ENCODE results near the gene PKD1.
A peak's percentile ranks its signal among the peaks of the same experiment; 100 is the strongest.
"Not testable (repeated sequence)": the region's sequence is repeated elsewhere in the genome, so short reads cannot be mapped to it uniquely, and the experiment has no call there.

Gene PKD1

DNA sequence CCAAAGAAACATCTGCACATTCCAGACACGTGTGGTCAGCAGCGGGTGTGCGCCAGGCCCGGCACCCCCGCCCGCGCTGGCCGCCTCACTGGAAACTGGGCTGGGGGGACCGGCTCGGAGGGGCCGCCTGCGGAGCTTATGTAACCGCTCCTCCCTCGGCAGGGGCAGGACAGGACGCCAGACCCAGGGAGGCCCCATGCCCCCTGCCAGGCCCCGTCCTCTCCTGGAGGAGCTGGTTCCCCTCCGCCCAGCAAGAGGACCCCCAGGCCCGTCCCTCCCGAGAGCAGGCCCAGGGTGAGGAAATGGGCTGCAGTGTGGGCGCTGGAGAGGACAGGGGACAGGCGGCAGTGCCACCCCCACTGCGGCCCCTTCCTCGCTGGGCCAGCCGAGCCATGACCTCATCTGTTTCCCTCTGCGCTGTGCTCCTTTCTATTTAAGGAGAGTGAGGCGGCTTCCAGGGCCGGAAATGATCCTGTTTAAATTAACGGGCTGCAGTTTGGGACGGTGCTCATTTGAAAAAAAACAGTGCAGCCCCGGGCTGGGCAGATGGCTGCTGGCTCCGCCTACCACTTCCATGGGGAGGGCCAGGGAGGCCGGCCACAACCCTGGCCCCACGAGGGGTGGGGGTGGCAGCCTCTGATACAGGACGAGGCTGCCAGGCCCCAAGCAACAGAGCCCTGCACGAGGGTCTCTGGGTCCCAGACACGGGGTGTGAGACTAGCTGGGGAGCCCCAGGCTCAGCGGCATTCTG, 10.8 kb downstream of the PKD1 start:
- H3K36me3 ChIP-seq; H3K9me3 ChIP-seq; intact Hi-C loops (cut with DNase I; ENCODE audit: low total_unique reads); H3K27me3 ChIP-seq: not testable (repeated sequence)
- Histone ChIP-seq H3K4me1 (peaks cover 14 to 92% (median 74%) of the 10 kb centered on the region in 4 donors), H3K27ac (peak overlapping the region; percentile 98), H3K4me3 (peak overlapping the region; percentile 49 to 56)
- DNase-seq = peak; percentile 80 to 94

DNA sequence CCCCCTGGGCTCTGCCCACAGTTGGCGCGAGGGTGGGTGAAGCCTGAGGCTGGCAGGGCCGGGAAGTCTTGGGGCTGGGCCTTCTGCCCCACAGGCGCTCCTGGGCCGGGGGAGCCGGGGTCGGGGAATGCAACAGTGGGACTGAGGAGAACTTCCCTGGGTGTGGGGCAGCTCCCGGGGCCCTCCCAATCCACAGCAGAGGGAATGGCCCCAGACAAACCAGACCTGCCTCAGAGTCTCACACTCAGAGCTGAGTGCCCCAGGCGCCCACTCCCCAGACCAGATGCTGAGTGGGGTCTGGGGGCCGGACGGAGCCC, 11.4 kb downstream of the PKD1 start:
- DNase-seq; intact Hi-C loops (cut with DNase I; ENCODE audit: low total_unique reads); H3K9me3 ChIP-seq; H3K27me3 ChIP-seq; H3K36me3 ChIP-seq: not testable (repeated sequence)
- peak overlapping the region; percentile 49 to 56 for H3K4me3 ChIP-seq
- peak overlapping the region; percentile 98 for H3K27ac ChIP-seq
- peaks cover 14 to 89% (median 73%) of the 10 kb centered on the region in 4 donors for H3K4me1 ChIP-seq

DNA sequence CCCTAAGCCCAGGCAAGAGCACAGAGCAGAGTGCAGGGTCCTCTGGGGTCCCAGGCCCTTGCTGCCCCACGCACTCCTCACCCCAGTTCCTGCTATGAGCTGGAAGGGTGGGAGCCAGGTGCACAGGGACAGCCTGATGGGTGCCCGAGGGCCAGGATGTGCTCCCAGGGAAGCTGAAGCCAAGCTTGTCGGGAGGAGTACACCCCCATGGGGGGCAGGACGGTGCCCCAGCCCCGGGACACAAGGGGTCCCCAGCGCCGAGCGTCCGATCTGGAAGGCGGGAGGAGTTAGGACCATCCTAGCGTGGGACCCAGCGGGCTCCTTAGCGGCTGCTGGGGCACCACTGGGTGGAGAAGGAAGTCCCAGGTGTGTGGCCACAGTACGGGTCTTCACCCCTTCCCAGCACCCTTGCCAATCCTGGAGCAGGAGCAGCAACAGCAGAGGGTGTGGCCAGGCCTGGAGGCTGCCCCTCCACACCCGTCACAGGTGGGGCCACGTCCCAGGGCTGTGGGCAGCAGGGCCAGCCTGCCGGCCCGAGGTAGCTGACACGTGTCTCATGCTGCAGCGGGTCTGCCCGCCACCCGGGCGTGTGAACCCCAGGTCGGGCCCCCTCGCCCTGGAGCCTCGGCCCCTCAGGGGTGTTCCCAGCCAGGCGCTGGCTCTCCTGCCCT, 11.9 kb downstream of the PKD1 start:
- H3K27me3 ChIP-seq; DNase-seq; H3K36me3 ChIP-seq; intact Hi-C loops (cut with DNase I; ENCODE audit: low total_unique reads); H3K9me3 ChIP-seq: not testable (repeated sequence)
- peak overlapping the region; percentile 98 for H3K27ac ChIP-seq
- H3K4me3 ChIP-seq = peak overlapping the region; percentile 49 to 56
- H3K4me1 ChIP-seq = peaks cover 14 to 85% (median 71%) of the 10 kb centered on the region in 4 donors

DNA sequence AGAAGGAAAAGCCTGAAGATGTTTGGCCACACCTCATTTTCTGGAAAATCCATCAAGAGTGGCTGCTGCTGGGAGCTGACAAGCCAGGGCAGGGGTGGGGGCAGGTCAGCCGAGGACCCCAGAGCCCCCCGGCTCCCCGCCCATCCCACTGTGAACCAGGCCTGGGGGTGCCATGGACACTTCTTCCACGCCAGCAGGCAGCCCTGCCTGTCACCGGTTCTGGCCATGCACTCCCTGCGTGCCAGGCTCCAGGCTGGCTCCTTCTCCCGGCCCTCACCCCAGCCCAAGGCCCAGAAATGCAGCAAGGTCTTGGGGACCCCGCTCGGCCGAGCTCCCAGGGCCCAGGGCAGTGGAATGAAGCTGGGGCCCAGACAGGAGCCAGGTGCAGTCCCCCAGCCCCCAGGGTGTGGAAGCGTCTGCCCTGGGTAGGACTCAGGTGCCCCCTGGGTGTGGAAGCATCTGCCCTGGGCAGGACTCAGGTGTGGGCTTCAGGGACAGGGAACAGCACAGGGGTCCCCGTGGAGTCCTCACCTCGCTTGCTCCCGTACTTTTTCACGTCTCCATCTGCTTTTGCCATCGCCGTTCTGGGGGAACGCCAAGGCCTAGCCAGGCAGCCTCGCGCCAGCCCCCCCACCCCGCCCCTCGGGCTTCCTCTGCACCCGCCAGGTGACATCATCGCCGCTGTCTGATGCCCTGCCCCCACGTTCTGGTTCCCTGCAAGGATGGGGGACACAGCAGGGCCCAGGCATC, 12.6 kb downstream of the PKD1 start:
- H3K9me3 ChIP-seq; intact Hi-C loops (cut with DNase I; ENCODE audit: low total_unique reads); H3K36me3 ChIP-seq; H3K27me3 ChIP-seq: not testable (repeated sequence)
- peaks cover 14 to 80% (median 66%) of the 10 kb centered on the region in 4 donors for H3K4me1 ChIP-seq
- peak overlapping the region; percentile 98 for H3K27ac ChIP-seq
- peak overlapping the region; percentile 38 to 56 for H3K4me3 ChIP-seq
- DNase-seq = peak in 1 of 2 donors; percentile 84

DNA sequence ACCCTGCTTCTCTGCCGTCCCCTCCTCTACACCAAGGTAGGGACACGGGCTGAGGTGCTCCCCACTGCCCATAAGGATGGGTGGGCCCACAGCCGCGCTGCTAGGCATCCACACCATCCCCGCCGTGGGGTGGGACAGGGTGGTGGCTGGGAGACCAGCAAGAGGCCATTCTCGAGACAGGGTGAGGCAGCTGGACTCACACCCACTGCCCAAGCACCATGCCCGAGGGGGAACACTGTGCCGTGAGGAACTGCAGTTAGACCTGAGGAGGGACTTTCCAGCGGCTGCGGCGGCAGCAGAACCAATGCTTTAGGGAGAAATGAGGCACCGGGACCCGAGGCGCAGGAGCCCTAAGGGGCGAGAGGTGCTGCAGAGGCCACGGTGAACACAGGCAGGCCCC, 13.3 kb downstream of the PKD1 start:
- no peak for DNase-seq
- no peaks in the 10 kb centered on the region for H3K27me3 ChIP-seq
- H3K4me3 ChIP-seq = peak overlapping the region; percentile 38 to 56
- intact Hi-C loops (cut with DNase I; ENCODE audit: low total_unique reads) = no loop called here
- H3K9me3 ChIP-seq = no peaks in the 10 kb centered on the region
- peaks cover 0 to 1% (median 0%) of the 10 kb centered on the region in 3 donors for H3K36me3 ChIP-seq
- TF ChIP-seq, protein P1, sequence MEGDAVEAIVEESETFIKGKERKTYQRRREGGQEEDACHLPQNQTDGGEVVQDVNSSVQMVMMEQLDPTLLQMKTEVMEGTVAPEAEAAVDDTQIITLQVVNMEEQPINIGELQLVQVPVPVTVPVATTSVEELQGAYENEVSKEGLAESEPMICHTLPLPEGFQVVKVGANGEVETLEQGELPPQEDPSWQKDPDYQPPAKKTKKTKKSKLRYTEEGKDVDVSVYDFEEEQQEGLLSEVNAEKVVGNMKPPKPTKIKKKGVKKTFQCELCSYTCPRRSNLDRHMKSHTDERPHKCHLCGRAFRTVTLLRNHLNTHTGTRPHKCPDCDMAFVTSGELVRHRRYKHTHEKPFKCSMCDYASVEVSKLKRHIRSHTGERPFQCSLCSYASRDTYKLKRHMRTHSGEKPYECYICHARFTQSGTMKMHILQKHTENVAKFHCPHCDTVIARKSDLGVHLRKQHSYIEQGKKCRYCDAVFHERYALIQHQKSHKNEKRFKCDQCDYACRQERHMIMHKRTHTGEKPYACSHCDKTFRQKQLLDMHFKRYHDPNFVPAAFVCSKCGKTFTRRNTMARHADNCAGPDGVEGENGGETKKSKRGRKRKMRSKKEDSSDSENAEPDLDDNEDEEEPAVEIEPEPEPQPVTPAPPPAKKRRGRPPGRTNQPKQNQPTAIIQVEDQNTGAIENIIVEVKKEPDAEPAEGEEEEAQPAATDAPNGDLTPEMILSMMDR (IDR thresholded peaks at IDR 0.05) = no peak
- H3K27ac ChIP-seq = peak overlapping the region; percentile 98
- peaks cover 12 to 80% (median 65%) of the 10 kb centered on the region in 4 donors for H3K4me1 ChIP-seq

DNA sequence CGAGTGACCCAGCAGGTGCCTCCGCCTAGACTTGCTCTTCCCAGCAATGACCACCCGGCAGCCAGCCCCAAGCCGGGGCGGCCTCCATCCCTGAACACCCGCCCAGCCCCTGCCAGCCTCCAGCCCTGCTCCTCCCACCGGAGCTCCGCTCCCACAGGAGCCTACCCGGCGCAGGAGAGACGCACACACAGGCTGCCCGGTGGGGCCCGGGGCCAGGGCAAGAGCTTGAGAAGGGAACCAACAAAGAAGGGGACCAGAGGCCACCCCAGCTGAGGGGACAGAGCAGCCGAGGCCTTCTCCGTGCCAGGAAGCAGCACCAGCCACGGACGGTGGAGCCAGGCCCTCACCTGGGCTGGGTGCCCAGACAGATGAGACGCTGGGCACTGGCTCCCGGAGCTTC, 13.8 kb downstream of the PKD1 start:
- peak overlapping the region; percentile 38 to 56 for H3K4me3 ChIP-seq
- H3K9me3 ChIP-seq = no peaks in the 10 kb centered on the region
- peak overlapping the region; percentile 98 for H3K27ac ChIP-seq
- TF ChIP-seq, protein P1 (IDR thresholded peaks at IDR 0.05) = no peak
- peaks cover 6 to 80% (median 65%) of the 10 kb centered on the region in 4 donors for H3K4me1 ChIP-seq
- H3K36me3 ChIP-seq = peaks cover 0 to 7% (median 6%) of the 10 kb centered on the region in 3 donors
- H3K27me3 ChIP-seq = no peaks in the 10 kb centered on the region
- intact Hi-C loops (cut with DNase I; ENCODE audit: low total_unique reads) = no loop called here
- DNase-seq = peak in 1 of 2 donors; percentile 87

DNA sequence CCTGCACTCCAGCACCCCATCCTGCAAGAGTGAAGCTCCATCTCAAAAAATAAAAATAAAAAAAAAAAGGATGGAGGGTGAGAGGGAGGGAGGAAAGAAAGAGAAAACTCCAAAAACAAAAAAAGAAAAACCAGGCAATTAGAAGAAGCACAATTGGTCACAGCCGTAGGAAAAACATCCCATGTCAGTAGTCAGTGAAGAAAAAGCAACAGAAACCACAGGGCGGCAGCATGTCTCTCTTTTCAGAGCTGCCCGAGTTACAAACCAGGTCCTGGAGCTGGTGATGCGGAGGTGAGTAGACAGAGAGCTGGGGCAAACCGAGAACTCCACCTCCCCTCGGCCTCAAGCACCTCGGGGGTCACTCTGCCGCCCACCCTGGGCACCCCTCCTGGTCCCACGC, 14.4 kb downstream of the PKD1 start:
- H3K27me3 ChIP-seq; H3K9me3 ChIP-seq; intact Hi-C loops (cut with DNase I; ENCODE audit: low total_unique reads): not testable (repeated sequence)
- peaks cover 0 to 11% (median 7%) of the 10 kb centered on the region in 3 donors for H3K36me3 ChIP-seq
- TF ChIP-seq, protein P1 (IDR thresholded peaks at IDR 0.05) = peak; percentile 51 to 52
- peak overlapping the region; percentile 98 for H3K27ac ChIP-seq
- DNase-seq = peak; percentile 66 to 89
- peaks cover under 1 to 80% (median 65%) of the 10 kb centered on the region in 4 donors for H3K4me1 ChIP-seq
- H3K4me3 ChIP-seq = peak overlapping the region; percentile 38 to 56

DNA sequence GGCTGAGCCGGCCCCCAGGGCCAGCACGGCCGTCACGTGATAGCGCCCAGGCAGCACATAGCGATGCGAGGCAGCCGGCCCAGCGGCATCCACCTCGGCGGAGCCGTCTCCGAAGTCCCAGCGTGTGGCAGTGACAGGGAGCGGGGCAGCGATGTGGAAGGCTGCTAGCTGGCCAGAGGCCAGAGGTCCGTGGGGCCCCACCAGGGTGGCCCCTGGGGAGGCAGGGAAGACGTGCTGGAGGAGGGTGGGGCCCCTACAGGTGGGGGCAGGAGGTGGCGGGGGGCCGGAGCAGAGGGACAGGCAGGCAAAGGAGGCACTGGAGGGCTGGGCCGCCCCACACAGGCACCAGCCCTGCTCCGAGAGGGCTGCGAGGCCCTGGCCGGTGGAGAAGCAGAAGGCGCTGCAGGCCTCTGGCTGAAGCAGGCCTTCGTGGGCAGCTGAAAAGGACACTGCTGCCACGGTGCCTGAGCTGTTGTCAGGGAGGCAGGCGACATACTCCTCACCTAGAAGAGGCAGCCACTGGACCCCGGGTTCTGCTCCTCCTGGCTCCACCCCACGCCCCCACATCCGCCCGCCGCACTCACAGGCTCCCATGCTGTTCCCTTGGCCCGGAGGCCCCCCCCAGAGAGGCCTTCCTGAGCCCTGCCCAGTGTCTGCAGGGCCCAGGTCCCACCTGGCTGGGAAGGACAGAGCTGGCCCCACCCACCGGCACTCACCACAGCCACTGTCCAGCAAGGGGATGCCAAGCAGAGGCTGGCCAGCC, 17.6 kb downstream of the PKD1 start:
- H3K9me3 ChIP-seq; DNase-seq; H3K4me3 ChIP-seq; intact Hi-C loops (cut with DNase I; ENCODE audit: low total_unique reads); H3K27me3 ChIP-seq: not testable (repeated sequence)
- H3K4me1 ChIP-seq = peaks cover 0 to 51% (median 38%) of the 10 kb centered on the region in 4 donors
- peak overlapping the region in 1 of 2 donors; percentile 47 for H3K27ac ChIP-seq
- peaks cover 14 to 43% (median 36%) of the 10 kb centered on the region in 3 donors for H3K36me3 ChIP-seq

DNA sequence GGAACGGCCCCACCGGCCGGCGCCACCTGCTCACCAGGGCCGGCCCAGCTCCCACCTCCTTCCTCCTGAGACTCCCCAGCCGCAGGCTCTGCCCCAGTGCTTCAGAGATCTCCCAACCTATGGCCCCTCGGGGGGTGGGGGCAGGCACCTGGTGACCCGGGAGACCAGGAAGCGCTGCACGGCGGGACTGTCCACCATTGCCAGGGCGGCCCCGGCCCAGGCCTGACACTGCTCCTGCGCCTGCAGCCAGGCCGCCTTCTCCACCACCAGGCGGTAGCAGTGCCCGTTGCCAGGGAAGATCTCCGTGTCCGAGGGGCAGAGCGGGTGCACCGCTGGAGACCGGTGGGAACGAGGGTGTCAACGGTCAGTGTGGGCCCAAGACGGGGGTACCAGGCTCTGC, 18.4 kb downstream of the PKD1 start:
- H3K9me3 ChIP-seq; H3K4me3 ChIP-seq; DNase-seq; H3K27me3 ChIP-seq; intact Hi-C loops (cut with DNase I; ENCODE audit: low total_unique reads): not testable (repeated sequence)
- Histone ChIP-seq H3K4me1 (peaks cover 0 to 43% (median 30%) of the 10 kb centered on the region in 4 donors), H3K27ac (peak overlapping the region in 1 of 2 donors; percentile 35), H3K36me3 (peaks cover 18 to 51% (median 43%) of the 10 kb centered on the region in 3 donors)

DNA sequence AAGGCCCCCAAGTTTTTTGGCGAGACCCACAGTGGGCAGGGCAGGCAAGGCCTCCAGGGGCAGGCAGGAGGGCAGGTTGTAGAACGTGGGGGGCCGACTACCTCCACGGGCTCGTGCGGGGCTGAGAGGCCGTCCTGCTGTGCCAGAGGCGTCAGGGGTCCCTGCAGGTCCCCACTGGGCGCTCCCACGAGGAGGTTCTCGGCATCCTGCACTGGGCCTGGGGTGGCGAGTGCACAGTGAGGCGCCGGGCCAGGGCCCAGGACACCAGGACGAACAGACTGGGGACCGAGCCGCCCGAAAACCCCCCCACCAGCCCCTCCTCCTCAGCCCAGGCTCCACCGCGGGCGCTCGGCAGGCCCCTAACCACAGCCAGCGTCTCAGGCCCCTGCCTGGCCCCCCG, 19.3 kb downstream of the PKD1 start:
- peak overlapping the region in 1 of 2 donors; percentile 35 for H3K27ac ChIP-seq
- H3K36me3 ChIP-seq = peaks cover 26 to 60% (median 52%) of the 10 kb centered on the region in 3 donors

More for the DNA sequence above, 19.3 kb downstream of the PKD1 start:
- H3K4me3 ChIP-seq; H3K27me3 ChIP-seq; intact Hi-C loops (cut with DNase I; ENCODE audit: low total_unique reads); DNase-seq; H3K9me3 ChIP-seq: not testable (repeated sequence)
- peaks cover 0 to 34% (median 22%) of the 10 kb centered on the region in 4 donors for H3K4me1 ChIP-seq
